Fibroblast of lung (primary cell): ENCODE measurements around the gene RALGPS2. TPM values are rescaled to one million over a fixed set of nuclear protein-coding genes. Genes with fewer than 3 reads are reported as not detected.

Source experiments
- DNase-seq, 2 donors: peaks; one replicate each; pipeline versions ENCODE4 v3.0.0 to v3.0.0-alpha.2; 2010; ENCODE audit warnings: low read depth in 2 of 2
- H2AFZ ChIP-seq: 2 replicates; pipeline ENCODE4 v1.5.1; 2012; ENCODE audit warnings: low read length, control low read depth, inconsistent platforms
- H3K27ac ChIP-seq: 2 replicates; pipeline ENCODE4 v1.5.1; 2011; ENCODE audit warnings: low read length, control low read depth; ENCODE audit not compliant: insufficient read depth
- H3K27me3 ChIP-seq: 2 replicates; pipeline ENCODE4 v1.5.1; 2011; ENCODE audit warnings: mild to moderate bottlenecking, low read length; ENCODE audit not compliant: control insufficient read depth, insufficient read depth
- H3K36me3 ChIP-seq: 2 replicates; pipeline ENCODE4 v1.5.1; 2011; ENCODE audit warnings: low read length; ENCODE audit not compliant: control insufficient read depth, insufficient read depth
- H3K4me1 ChIP-seq: 2 replicates; pipeline ENCODE4 v1.5.1; 2011; ENCODE audit warnings: low read length; ENCODE audit not compliant: control insufficient read depth, insufficient read depth; ENCODE audit errors: extremely low read depth
- H3K4me2 ChIP-seq: 2 replicates; pipeline ENCODE4 v1.5.1; 2011; ENCODE audit warnings: low read length, control low read depth; ENCODE audit not compliant: insufficient read depth; ENCODE audit errors: extremely low read depth
- H3K4me3 ChIP-seq, 4 experiments: fragments of 200-600 bp in 1 of 4; sonication (generic) in 1 of 4; replicated peaks in 1 of 4; 2 replicates each; pipeline ENCODE4 v1.5.1; 2011 to 2016; ENCODE audit warnings: low read length in 4 of 4, low read depth in 3 of 4, mild to moderate bottlenecking in 3 of 4, control low read depth in 2 of 4, inconsistent platforms in 1 of 4, mixed read lengths in 1 of 4; ENCODE audit not compliant: insufficient read depth in 1 of 4; ENCODE audit errors: control extremely low read depth in 1 of 4
- H3K79me2 ChIP-seq: 2 replicates; pipeline ENCODE4 v1.5.1; 2012; ENCODE audit warnings: mild to moderate bottlenecking, low read length, inconsistent platforms; ENCODE audit not compliant: control insufficient read depth, insufficient read depth
- H3K9ac ChIP-seq: 2 replicates; pipeline ENCODE4 v1.5.1; 2011; ENCODE audit warnings: mild to moderate bottlenecking, low read length, control low read depth; ENCODE audit not compliant: insufficient read depth
- H3K9me3 ChIP-seq: 2 replicates; pipeline ENCODE4 v1.5.1; 2012; ENCODE audit warnings: low read depth, low read length; ENCODE audit not compliant: control insufficient read depth, insufficient read depth
- H4K20me1 ChIP-seq: 2 replicates; pipeline ENCODE4 v1.5.1; 2011; ENCODE audit warnings: low read length; ENCODE audit not compliant: control insufficient read depth, insufficient read depth; ENCODE audit errors: extremely low read depth
- EZH2 ChIP-seq: IDR thresholded peaks from 2 replicates; pipeline ENCODE4 v1.5.1; 2012; ENCODE audit warnings: low read length, control low read depth, mild to moderate bottlenecking; ENCODE audit errors: missing control alignments
- polyA plus RNA-seq, 2 donors: library from polyadenylated mRNA; depleted of rRNA in 1 of 2; stranded (reverse) in 1 of 2; unstranded in 1 of 2; fragments of >200 nt; gene quantifications; 2 replicates each; pipeline ENCODE4 v1.2.1, GENCODE V29; 2011 to 2012; ENCODE audit warnings: missing spikeins in 1 of 2
- total RNA-seq: library from RNA; depleted of rRNA; stranded (reverse); fragments of >200 nt; gene quantifications from 2 replicates; pipeline ENCODE4 v1.2.1, GENCODE V29; 2014
- TF ChIP-seq, protein P1 (sequence below), 2 donors: IDR thresholded peaks in 1 of 2; conservative IDR thresholded peaks in 1 of 2; 1 replicate in 1 of 2; 2 replicates in 1 of 2; pipeline ENCODE4 v1.5.1; 2011 to 2012; ENCODE audit warnings: low read length in 2 of 2, control low read depth in 1 of 2, inconsistent platforms in 1 of 2, low read depth in 1 of 2, mild to moderate bottlenecking in 1 of 2

The RALGPS2 gene
- total and polyA plus RNA-seq, 2 donors (not counting 1 experiment from before 2014, with no cell fraction given), result 53.8 to 69.7 TPM

DNA sequence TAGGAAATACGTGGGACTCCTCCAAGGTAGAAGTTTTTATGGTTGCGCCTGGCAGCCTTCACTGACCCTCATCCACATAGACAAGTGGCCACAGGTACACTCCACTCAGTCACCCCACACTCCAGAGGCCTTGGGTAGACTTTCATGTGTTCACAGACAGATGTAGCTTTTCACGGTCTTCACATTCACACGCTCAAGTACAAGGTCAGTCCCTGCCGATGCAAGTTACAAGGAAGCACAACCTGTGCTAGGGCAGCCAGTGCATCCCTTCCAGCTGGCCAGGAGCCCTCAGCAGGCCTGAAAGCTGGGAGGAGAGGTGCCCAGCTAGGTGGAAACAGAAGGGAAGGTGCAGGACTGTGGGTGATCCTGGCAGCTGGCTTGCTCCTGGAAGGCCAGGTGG is 245.1 kb downstream of the RALGPS2 start:
- H3K36me3 ChIP-seq, result no peaks in the 10 kb centered on the region
- no peak overlapping the region for H3K27ac ChIP-seq
- H4K20me1 ChIP-seq, result no peaks in the 10 kb centered on the region
- no peak overlapping the region for H2AFZ ChIP-seq
- no peak for TF ChIP-seq EZH2
- TF ChIP-seq, protein P1, sequence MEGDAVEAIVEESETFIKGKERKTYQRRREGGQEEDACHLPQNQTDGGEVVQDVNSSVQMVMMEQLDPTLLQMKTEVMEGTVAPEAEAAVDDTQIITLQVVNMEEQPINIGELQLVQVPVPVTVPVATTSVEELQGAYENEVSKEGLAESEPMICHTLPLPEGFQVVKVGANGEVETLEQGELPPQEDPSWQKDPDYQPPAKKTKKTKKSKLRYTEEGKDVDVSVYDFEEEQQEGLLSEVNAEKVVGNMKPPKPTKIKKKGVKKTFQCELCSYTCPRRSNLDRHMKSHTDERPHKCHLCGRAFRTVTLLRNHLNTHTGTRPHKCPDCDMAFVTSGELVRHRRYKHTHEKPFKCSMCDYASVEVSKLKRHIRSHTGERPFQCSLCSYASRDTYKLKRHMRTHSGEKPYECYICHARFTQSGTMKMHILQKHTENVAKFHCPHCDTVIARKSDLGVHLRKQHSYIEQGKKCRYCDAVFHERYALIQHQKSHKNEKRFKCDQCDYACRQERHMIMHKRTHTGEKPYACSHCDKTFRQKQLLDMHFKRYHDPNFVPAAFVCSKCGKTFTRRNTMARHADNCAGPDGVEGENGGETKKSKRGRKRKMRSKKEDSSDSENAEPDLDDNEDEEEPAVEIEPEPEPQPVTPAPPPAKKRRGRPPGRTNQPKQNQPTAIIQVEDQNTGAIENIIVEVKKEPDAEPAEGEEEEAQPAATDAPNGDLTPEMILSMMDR (conservative IDR thresholded peaks at IDR 0.05 in 1 of 2, IDR thresholded peaks at IDR 0.05 in 1 of 2; ENCODE audit: low read depth in 1 of 2, low read length in 2 of 2), result no peak
- peaks cover 4% of the 10 kb centered on the region for H3K27me3 ChIP-seq
- no peak overlapping the region for H3K4me3 ChIP-seq
- DNase-seq, result no peak
- no peak overlapping the region for H3K9ac ChIP-seq
- no peaks in the 10 kb centered on the region for H3K9me3 ChIP-seq
- no peaks in the 10 kb centered on the region for H3K79me2 ChIP-seq
- no peak overlapping the region for H3K4me2 ChIP-seq
- H3K4me1 ChIP-seq, result no peaks in the 10 kb centered on the region

Other genes starting within 250 kb of the RALGPS2 start
- gene CLEC20A, start 228.3 kb upstream of the RALGPS2 start, total RNA-seq, result not detected in 2 replicates
- not detected in 2 replicates for gene CLEC20A, start 228.3 kb upstream of the RALGPS2 start, polyA plus RNA-seq
- not detected in 2 replicates for gene TEX35, start 212.1 kb upstream of the RALGPS2 start, total RNA-seq
- gene TEX35, start 212.1 kb upstream of the RALGPS2 start, polyA plus RNA-seq, result 0.06 and 0.24 TPM in 2 replicates
- gene ANGPTL1, start 145.8 kb downstream of the RALGPS2 start, total RNA-seq, result 4.1 and 7.2 TPM in 2 replicates
- 1.5 and 4.2 TPM in 2 replicates for gene ANGPTL1, start 145.8 kb downstream of the RALGPS2 start, polyA plus RNA-seq